SK-N-MC (cell line): ENCODE results near the gene WFDC11.
"Not testable (repeated sequence)": the region's sequence is repeated elsewhere in the genome, so short reads cannot be mapped to it uniquely, and the experiment has no call there.

ENCODE experiments used
- DNase-seq: peaks from one replicate; pipeline ENCODE4 v3.0.0-alpha.2; 2011; ENCODE audit warnings: low read depth, low spot score
- H3K27ac ChIP-seq: fragments of 200-600 bp; sonication (generic); 2 replicates; pipeline ENCODE4 v1.5.1; 2016; ENCODE audit warnings: mixed run types
- H3K36me3 ChIP-seq: fragments of 200-600 bp; sonication (generic); 2 replicates; pipeline ENCODE4 v1.6.1; 2017; ENCODE audit warnings: antibody characterized with exemption, low read length, mixed read lengths; ENCODE audit not compliant: insufficient read depth
- H3K4me3 ChIP-seq: fragments of 200-600 bp; sonication (generic); 2 replicates; pipeline ENCODE4 v1.5.1; 2016
- H3K9ac ChIP-seq: fragments of 200-600 bp; sonication (generic); 2 replicates; pipeline ENCODE4 v1.8.0; 2017; ENCODE audit warnings: mixed run types, mixed read lengths; ENCODE audit not compliant: insufficient read length
- H3K9me3 ChIP-seq: fragments of 200-600 bp; sonication (generic); 2 replicates; pipeline ENCODE4 v1.6.1; 2017; ENCODE audit warnings: low read depth, mild to moderate bottlenecking, antibody characterized with exemption, low read length, moderate library complexity, mixed read lengths
- EZH2 ChIP-seq: fragments of 200-600 bp; sonication (generic); IDR thresholded peaks from one replicate; pipeline ENCODE4 v1.6.1; 2017; ENCODE audit warnings: antibody characterized with exemption
- FOXP2 ChIP-seq: optimal IDR thresholded peaks from 2 replicates; pipeline ENCODE3; 2011; ENCODE audit warnings: mild to moderate bottlenecking, moderate library complexity; ENCODE audit not compliant: insufficient read depth; ENCODE audit errors: extremely low read length, control extremely low read depth
- POLR2AphosphoS5 ChIP-seq: IDR thresholded peaks from 2 replicates; pipeline ENCODE4 v1.6.1; 2012; ENCODE audit warnings: mild to moderate bottlenecking, low read depth, low read length, borderline replicate concordance

Gene WFDC11

DNA sequence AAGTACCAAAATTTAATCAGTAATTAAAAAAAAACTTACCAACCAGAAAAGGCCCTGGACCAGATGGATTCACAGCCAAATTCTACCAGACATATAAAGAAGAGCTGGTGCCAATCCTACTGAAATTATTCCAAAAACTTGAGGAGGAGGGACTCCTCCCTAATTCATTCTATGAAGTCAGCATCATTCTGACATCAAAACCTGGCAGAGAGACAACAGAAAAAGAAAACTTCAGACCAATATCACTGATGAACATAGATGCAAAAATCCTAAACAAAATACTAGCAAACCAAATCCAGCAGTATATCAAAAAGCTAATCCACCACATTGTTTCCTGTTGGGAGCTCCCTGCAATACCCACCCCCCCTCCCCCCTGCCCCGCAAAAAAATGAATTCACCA lies at the start of gene WFDC11:
WFDC11 (minus strand) TSS at position 101 of the 400 bp plus-strand sequence. CDS start 19,639 bp downstream, outside the sequence.
- no peak within 1 kb of the TSS for H3K9ac ChIP-seq
- H3K4me3 ChIP-seq: no peak within 1 kb of the TSS
- no peak within 1 kb of the TSS for H3K27ac ChIP-seq
- no peaks in the 10 kb centered on the region for H3K9me3 ChIP-seq
- no peaks in the 10 kb centered on the region for H3K36me3 ChIP-seq
- TF ChIP-seq EZH2 (no peak), POLR2AphosphoS5 (no peak), FOXP2 (no peak)
- no peak for DNase-seq

DNA sequence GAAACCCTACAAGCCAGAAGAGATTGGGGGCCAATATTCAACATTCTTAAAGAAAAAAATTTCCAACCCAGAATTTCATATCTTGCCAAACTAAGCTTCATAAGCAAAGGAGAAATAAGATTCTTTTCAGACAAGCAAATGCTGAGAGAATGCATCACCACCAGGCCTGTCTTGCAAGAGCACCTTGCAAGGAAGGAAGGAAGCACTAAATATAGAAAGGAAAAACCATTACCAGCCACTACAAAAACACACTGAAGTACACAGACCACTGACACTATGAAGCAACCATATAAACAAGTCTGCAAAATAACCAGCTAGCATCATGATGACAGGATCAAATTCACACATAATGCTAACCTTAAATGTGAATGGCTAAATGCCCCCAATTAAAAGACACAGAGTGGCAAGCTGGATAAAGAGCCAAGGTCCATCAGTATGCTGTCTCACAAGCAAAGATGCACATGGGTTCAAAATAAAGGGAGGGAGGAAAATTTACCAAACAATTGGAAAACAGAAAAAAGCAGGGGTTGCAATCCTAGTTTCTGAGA lies 46.2 kb upstream of the WFDC11 start:
- not testable (repeated sequence) for H3K36me3 ChIP-seq, H3K9ac ChIP-seq, H3K4me3 ChIP-seq, H3K9me3 ChIP-seq, H3K27ac ChIP-seq, DNase-seq

DNA sequence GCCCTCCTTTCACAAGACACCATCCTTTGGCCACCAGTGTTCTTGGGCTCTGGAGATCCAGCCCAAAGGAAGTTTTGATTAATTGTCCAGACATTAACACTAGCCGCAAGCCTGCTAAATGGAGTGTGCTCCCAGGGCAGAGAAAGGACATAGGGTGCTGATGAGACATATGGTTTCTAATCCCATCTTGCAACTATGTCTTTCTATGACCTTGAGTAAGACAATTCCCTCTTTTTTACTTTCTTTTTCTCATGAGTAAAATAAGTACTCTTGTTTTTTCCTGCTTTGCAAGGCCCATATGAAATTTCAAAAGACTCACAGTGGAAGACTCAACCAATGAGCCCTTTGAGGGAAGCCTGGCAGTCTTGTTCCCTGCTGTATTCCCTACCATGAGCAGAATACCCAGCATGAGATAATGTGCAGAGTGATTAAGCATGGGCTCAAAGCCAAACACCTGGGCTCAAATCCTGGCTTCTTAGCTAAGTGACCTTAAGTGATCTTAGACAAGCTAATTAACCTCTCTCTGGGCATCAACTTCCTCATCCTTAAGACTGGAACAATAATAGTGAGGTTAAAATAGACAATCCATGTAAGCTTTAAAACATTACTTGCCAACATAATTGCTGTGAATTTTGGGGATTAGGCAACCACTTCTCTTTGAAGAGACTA lies 35.1 kb upstream of the WFDC11 start, which contains the start of gene WFDC10B:
WFDC10B (minus strand) TSS at position 51 of the 669 bp plus-strand sequence. CDS start 19,027 bp downstream, outside the sequence.
- Histone ChIP-seq H3K36me3 (no peaks in the 10 kb centered on the region), H3K4me3 (no peak within 1 kb of the TSS), H3K9me3 (no peaks in the 10 kb centered on the region), H3K27ac (no peak within 1 kb of the TSS), H3K9ac (no peak within 1 kb of the TSS)
- TF ChIP-seq EZH2 (no peak), POLR2AphosphoS5 (no peak)
- no peak for DNase-seq

DNA sequence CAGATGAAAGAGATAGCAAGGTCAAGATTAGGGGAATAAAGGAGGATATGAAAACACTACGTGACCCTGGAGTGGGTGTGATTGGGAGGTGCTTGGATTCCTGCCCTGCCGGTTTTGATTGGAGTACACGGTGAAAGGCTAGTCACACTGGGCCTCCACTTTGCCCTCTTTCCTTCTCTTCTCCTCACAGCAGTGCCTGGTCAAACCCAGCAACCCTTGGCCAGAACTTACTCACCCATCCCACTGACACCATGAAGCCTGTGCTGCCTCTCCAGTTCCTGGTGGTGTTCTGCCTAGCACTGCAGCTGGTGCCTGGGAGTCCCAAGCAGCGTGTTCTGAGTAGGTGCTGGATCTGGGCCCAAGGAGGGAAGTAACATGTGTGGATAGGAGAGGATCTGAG lies 31.8 kb upstream of the WFDC11 start, which contains the start of gene WFDC13:
WFDC13 (plus strand) TSS at position 166 of the 400 bp plus-strand sequence; CDS start at position 252, 86 bp downstream.
- no peaks in the 10 kb centered on the region for H3K9me3 ChIP-seq
- H3K27ac ChIP-seq: no peak within 1 kb of the TSS
- H3K4me3 ChIP-seq: no peak within 1 kb of the TSS
- DNase-seq: no peak
- H3K9ac ChIP-seq: no peak within 1 kb of the TSS
- TF ChIP-seq POLR2AphosphoS5 (no peak), EZH2 (no peak), FOXP2 (no peak)
- H3K36me3 ChIP-seq: no peaks in the 10 kb centered on the region

DNA sequence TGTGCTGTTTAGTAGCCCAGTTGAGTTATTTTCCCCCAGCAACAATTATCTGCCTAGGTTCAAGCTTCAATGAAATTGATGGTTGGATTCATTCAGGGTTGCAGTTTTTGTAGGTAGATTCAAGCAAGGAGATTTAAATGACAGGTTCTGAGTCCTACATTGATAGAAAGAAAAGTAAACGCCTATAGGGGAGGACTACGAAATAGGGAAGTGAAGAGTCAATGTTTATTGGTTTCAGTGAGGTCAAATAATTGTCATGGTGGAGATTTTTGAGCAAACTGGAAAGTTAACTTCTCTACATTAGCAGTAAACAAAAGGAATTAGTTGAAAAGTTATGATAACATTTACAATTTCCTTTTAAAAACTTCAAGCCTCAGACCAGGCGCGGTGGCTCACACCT lies 31.1 kb upstream of the WFDC11 start:
- Histone ChIP-seq H3K27ac (no peak overlapping the region), H3K36me3 (no peaks in the 10 kb centered on the region), H3K9ac (no peak overlapping the region), H3K9me3 (no peaks in the 10 kb centered on the region), H3K4me3 (no peak overlapping the region)
- TF ChIP-seq POLR2AphosphoS5: no peak
- TF ChIP-seq EZH2: no peak
- no peak for TF ChIP-seq FOXP2
- DNase-seq: no peak

DNA sequence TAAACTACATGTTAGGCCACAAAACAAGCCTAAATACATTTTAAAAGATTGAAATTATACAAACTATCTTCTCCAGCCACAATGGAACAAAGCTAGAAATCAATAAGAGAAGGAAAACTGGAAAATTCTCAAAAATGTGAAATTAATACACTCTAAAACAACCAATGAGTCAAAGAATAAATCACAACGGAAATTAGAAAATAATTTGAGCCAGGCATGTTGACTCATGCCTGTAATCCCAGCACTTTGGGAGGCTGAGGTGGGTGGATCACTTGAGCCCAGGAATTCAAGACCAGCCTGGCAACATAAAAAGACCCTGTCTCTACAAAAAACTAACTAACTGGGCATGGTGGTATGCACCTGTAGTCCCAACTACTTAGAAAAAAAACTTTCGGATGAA lies 25.5 kb upstream of the WFDC11 start:
- Histone ChIP-seq H3K36me3 (no peaks in the 10 kb centered on the region), H3K4me3 (no peak overlapping the region), H3K9ac (no peak overlapping the region), H3K9me3 (no peaks in the 10 kb centered on the region), H3K27ac (no peak overlapping the region)
- TF ChIP-seq POLR2AphosphoS5 (no peak), FOXP2 (no peak), EZH2 (no peak)
- no peak for DNase-seq

DNA sequence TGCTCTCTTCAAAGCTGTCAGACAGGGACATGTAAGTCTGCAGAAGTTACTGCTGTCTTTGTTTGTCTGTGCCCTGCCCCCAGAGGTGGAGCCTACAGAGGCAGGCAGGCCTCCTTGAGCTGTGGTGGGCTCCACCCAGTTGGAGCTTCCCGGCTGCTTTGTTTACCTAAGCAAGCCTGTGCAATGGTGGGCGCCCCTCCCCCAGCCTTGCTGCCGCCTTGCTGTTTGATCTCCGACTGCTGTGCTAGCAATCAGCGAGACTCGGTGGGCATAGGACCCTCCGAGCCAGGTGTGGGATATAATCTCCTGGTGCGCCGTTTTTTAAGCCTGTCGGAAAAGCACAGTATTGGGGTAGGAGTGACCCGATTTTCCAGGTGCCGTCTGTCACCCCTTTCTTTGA lies 23.3 kb upstream of the WFDC11 start:
- not testable (repeated sequence) for H3K27ac ChIP-seq

DNA sequence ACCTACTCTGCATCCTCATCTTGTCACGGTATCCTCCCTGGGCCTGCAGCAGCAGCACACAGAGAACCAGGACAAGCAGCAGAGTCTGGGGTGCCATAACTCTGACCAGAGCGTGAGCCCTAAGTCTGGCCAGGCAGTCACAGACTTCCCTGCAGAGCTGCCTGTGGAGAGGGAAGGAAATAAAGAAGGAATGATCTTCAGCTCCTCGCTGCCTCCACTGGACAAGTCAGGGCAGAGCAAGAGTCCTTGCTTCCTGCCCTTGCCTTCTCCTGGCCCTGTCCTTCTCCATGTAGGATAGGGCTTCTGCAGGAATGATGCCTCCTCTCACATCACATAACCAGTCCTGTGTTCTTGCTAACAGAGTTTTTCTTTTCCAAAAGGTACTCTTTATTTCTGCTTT lies 15.9 kb upstream of the WFDC11 start:
- DNase-seq: no peak
- Histone ChIP-seq H3K9ac (no peak overlapping the region), H3K36me3 (no peaks in the 10 kb centered on the region), H3K27ac (no peak overlapping the region), H3K4me3 (no peak overlapping the region), H3K9me3 (no peaks in the 10 kb centered on the region)
- TF ChIP-seq FOXP2 (no peak), POLR2AphosphoS5 (no peak), EZH2 (no peak)

More for the DNA sequence above, 23.3 kb upstream of the WFDC11 start:
- H3K36me3 ChIP-seq, H3K9ac ChIP-seq, H3K4me3 ChIP-seq, H3K9me3 ChIP-seq, DNase-seq: not testable (repeated sequence)

DNA sequence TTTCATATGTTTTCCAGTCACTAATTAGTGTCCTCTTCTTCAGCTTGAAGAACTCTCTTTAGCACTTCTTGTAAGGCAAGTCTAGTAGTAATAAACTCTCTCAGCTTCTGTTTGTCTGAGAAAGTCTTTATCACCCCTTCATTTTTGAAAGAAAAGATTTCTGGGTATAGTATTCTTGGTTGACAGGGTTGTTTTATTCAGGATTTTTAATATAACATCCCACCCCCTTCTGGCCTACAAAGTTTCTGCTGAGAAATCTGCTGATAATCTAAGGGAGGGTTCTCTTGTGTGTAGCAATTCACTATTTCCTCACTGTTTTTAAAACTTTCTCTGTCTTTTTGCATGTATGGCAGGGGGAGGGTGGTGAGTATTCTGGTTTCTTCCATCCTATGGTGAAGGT lies 9.6 kb upstream of the WFDC11 start:
- Histone ChIP-seq H3K9me3 (no peaks in the 10 kb centered on the region), H3K27ac (no peak overlapping the region), H3K9ac (no peak overlapping the region), H3K36me3 (no peaks in the 10 kb centered on the region), H3K4me3 (no peak overlapping the region)
- TF ChIP-seq FOXP2: no peak
- TF ChIP-seq EZH2: no peak
- TF ChIP-seq POLR2AphosphoS5: no peak
- no peak for DNase-seq
